H1 (cell line): ENCODE results near the gene SIGLECL1. TPM values are rescaled to one million over a fixed set of nuclear protein-coding genes. Genes with fewer than 3 reads are reported as not detected.

Experiments used
- CTCF ChIA-PET: fragments of 300-600 bp; sonication (Branson Sonifier 250); formaldehyde crosslinking; loops from one replicate; lab custom pipeline; 2021; ENCODE audit not compliant: partially characterized antibody; lab: Charles Lee
- POLR2A ChIA-PET: fragments of 300-600 bp; sonication (Branson Sonifier 250); formaldehyde crosslinking; loops from one replicate; lab custom pipeline; 2021; ENCODE audit warnings: inconsistent platforms; ENCODE audit not compliant: partially characterized antibody; lab: Charles Lee
- DNase-seq, 2 experiments: peaks; one replicate each; pipeline versions ENCODE4 v3.0.0 to v3.0.0-alpha.2; 2010 to 2022; ENCODE audit warnings: low spot score in 2 of 2, low read depth in 1 of 2, mixed read lengths in 1 of 2
- FAIRE-seq: peaks from 2 replicates; lab custom pipeline; 2011; peaks lifted over from hg19 to GRCh38; lab: Jason Lieb, UNC
- H2AFZ ChIP-seq: 2 replicates; pipeline ENCODE4 v1.8.1; 2012; ENCODE audit warnings: low read length, inconsistent platforms
- H2AK5ac ChIP-seq: 2 replicates; pipeline ENCODE4 v1.6.1; 2013; ENCODE audit warnings: low read depth, low read length
- H2BK120ac ChIP-seq: replicated peaks from 2 replicates; pipeline ENCODE3; 2013; ENCODE audit warnings: low read depth, low read length, inconsistent platforms
- H2BK12ac ChIP-seq: 2 replicates; pipeline ENCODE4 v1.6.1; 2013; ENCODE audit warnings: low read depth, low read length
- H2BK15ac ChIP-seq: 2 replicates; pipeline ENCODE4 v1.6.1; 2013; ENCODE audit warnings: low read length
- H2BK20ac ChIP-seq: 2 replicates; pipeline ENCODE4 v1.6.1; 2013; ENCODE audit warnings: low read length
- H2BK5ac ChIP-seq: 2 replicates; pipeline ENCODE4 v1.6.1; 2013; ENCODE audit warnings: low read depth, low read length
- H3K14ac ChIP-seq: 2 replicates; pipeline ENCODE4 v1.6.1; 2013; ENCODE audit warnings: inconsistent platforms; ENCODE audit not compliant: insufficient read length
- H3K18ac ChIP-seq: 2 replicates; pipeline ENCODE4 v1.6.1; 2013; ENCODE audit warnings: low read length; ENCODE audit errors: extremely low read depth
- H3K23ac ChIP-seq: 2 replicates; pipeline ENCODE4 v1.6.1; 2013; ENCODE audit warnings: inconsistent platforms; ENCODE audit not compliant: insufficient read length
- H3K23me2 ChIP-seq: 2 replicates; pipeline ENCODE4 v1.6.1; 2013; ENCODE audit warnings: low read depth, low read length
- H3K27ac ChIP-seq: 2 replicates; pipeline ENCODE4 v1.6.1; 2011; ENCODE audit warnings: low read depth, low read length, inconsistent platforms
- H3K27me3 ChIP-seq, 4 experiments: replicated peaks in 1 of 4; 1 replicate in 1 of 4; 2 replicates in 3 of 4; pipeline versions ENCODE4 v1.6.1 to v1.8.1; 2011 to 2013; ENCODE audit warnings: low read length in 3 of 4, mild to moderate bottlenecking in 3 of 4, inconsistent platforms in 2 of 4, mixed read lengths in 2 of 4, moderate library complexity in 1 of 4; ENCODE audit not compliant: control insufficient read depth in 3 of 4, insufficient read depth in 3 of 4; ENCODE audit errors: extremely low read depth in 1 of 4
- H3K36me3 ChIP-seq, 4 experiments: 2 replicates each; pipeline versions ENCODE4 v1.6.1 to v1.8.1; 2011 to 2013; ENCODE audit warnings: mild to moderate bottlenecking in 4 of 4, low read length in 3 of 4, moderate library complexity in 2 of 4, control low read depth in 1 of 4, inconsistent platforms in 1 of 4; ENCODE audit not compliant: insufficient read depth in 4 of 4, control insufficient read depth in 2 of 4
- H3K4ac ChIP-seq: replicated peaks from 2 replicates; pipeline ENCODE3; 2013; ENCODE audit warnings: low read length, low read depth, mixed read lengths, inconsistent platforms; ENCODE audit not compliant: insufficient read length
- H3K4me1 ChIP-seq, 4 experiments: replicated peaks in 1 of 4; 1 replicate in 1 of 4; 2 replicates in 3 of 4; pipeline versions ENCODE4 v1.6.1 to v1.8.1; 2011 to 2013; ENCODE audit warnings: low read length in 3 of 4, inconsistent platforms in 2 of 4, mixed read lengths in 1 of 4; ENCODE audit not compliant: insufficient read depth in 4 of 4, control insufficient read depth in 3 of 4
- H3K4me2 ChIP-seq, 2 experiments: 2 replicates each; pipeline versions ENCODE4 v1.6.1 to v1.8.1; 2011 to 2013; ENCODE audit warnings: low read depth in 2 of 2, low read length in 2 of 2, control low read depth in 1 of 2, inconsistent platforms in 1 of 2, mild to moderate bottlenecking in 1 of 2; ENCODE audit not compliant: insufficient read depth in 1 of 2
- H3K4me3 ChIP-seq, 4 experiments: fragments of 200-600, 300-600 bp in 1 of 4; sonication (generic), shearing (Covaris generic), sonication (Bioruptor Twin) in 1 of 4; 2 replicates each; pipeline versions ENCODE4 v1.5.1 to v1.8.1; 2011 to 2016; ENCODE audit warnings: low read length in 4 of 4, low read depth in 3 of 4, control low read depth in 2 of 4, inconsistent platforms in 2 of 4, mild to moderate bottlenecking in 2 of 4, mixed read lengths in 1 of 4, moderate library complexity in 1 of 4; ENCODE audit not compliant: insufficient read depth in 2 of 4; ENCODE audit errors: extremely low read depth in 1 of 4
- H3K56ac ChIP-seq: replicated peaks from 2 replicates; pipeline ENCODE3; 2013; ENCODE audit warnings: low read depth, mild to moderate bottlenecking, mixed read lengths, low read length, inconsistent platforms; ENCODE audit not compliant: insufficient read length
- H3K79me1 ChIP-seq: 2 replicates; pipeline ENCODE4 v1.6.1; 2013; ENCODE audit warnings: low read depth, low read length, control low read depth
- H3K79me2 ChIP-seq, 2 experiments: 2 replicates each; pipeline versions ENCODE4 v1.6.1 to v1.8.1; 2012 to 2013; ENCODE audit warnings: low read length in 2 of 2, mild to moderate bottlenecking in 2 of 2, inconsistent platforms in 1 of 2; ENCODE audit not compliant: insufficient read depth in 2 of 2, control insufficient read depth in 1 of 2
- H3K9ac ChIP-seq, 4 experiments: replicated peaks in 1 of 4; 1 replicate in 1 of 4; 2 replicates in 3 of 4; pipeline versions ENCODE4 v1.6.1 to v1.8.1; 2011 to 2013; ENCODE audit warnings: low read depth in 3 of 4, low read length in 3 of 4, control low read depth in 2 of 4, mild to moderate bottlenecking in 2 of 4, moderate library complexity in 2 of 4, inconsistent platforms in 1 of 4; ENCODE audit errors: extremely low read depth in 1 of 4
- H3K9me3 ChIP-seq, 2 experiments: 2 replicates each; pipeline versions ENCODE4 v1.6.1 to v1.8.1; 2012 to 2013; ENCODE audit warnings: mild to moderate bottlenecking in 2 of 2, moderate library complexity in 2 of 2, control low read depth in 1 of 2, inconsistent platforms in 1 of 2, low read depth in 1 of 2, low read length in 1 of 2, mixed read lengths in 1 of 2; ENCODE audit not compliant: insufficient read depth in 2 of 2
- H4K20me1 ChIP-seq, 2 experiments: replicated peaks in 1 of 2; 2 replicates each; pipeline versions ENCODE3 to v1.8.1; 2011 to 2013; ENCODE audit warnings: inconsistent platforms in 2 of 2, low read length in 2 of 2, mild to moderate bottlenecking in 1 of 2; ENCODE audit not compliant: insufficient read depth in 2 of 2, control insufficient read depth in 1 of 2
- H4K5ac ChIP-seq: 2 replicates; pipeline ENCODE4 v1.6.1; 2013; ENCODE audit warnings: low read length, low read depth, mixed read lengths, inconsistent platforms; ENCODE audit not compliant: insufficient read length
- H4K8ac ChIP-seq: 2 replicates; pipeline ENCODE4 v1.8.0; 2013; ENCODE audit warnings: mild to moderate bottlenecking, moderate library complexity, low read length, inconsistent platforms; ENCODE audit not compliant: insufficient read depth; ENCODE audit errors: extremely low read depth
- H4K91ac ChIP-seq: replicated peaks from 2 replicates; pipeline ENCODE3; 2013; ENCODE audit warnings: low read length, mixed read lengths, inconsistent platforms; ENCODE audit not compliant: insufficient read length
- RAD21 ChIP-seq, 2 experiments: IDR thresholded peaks in 1 of 2; conservative IDR thresholded peaks in 1 of 2; 2 replicates each; pipeline ENCODE4 v1.6.1; 2011; ENCODE audit warnings: low read depth in 2 of 2, low read length in 2 of 2, improper control_type of control experiment in 1 of 2, inconsistent platforms in 1 of 2, mild to moderate bottlenecking in 1 of 2, moderate library complexity in 1 of 2
- RFX5 ChIP-seq: IDR thresholded peaks from 2 replicates; pipeline ENCODE4 v1.6.1; 2011; ENCODE audit warnings: low read depth, low read length, improper control_type of control experiment, borderline replicate concordance
- SIX5 ChIP-seq: IDR thresholded peaks from 2 replicates; pipeline ENCODE4 v1.6.1; 2011; ENCODE audit warnings: mild to moderate bottlenecking, low read depth, low read length
- SP2 ChIP-seq: IDR thresholded peaks from 2 replicates; pipeline ENCODE4 v1.6.1; 2012; ENCODE audit warnings: mild to moderate bottlenecking, low read length, inconsistent platforms
- WGBS, 2 experiments: shearing (Covaris generic) in 1 of 2; methylation state at CpG; one replicate each; pipeline versions ENCODE4 v1.1.6 to v1.1.7; 2013 to 2015; ENCODE audit warnings: low lambda C conversion rate in 2 of 2, mixed read lengths in 2 of 2, inconsistent platforms in 1 of 2, low coverage in 1 of 2, missing lambda C conversion rate in 1 of 2; ENCODE audit not compliant: insufficient replicate concordance in 2 of 2, insufficient coverage in 1 of 2, insufficient read length in 1 of 2; ENCODE audit errors: extremely low coverage in 1 of 2, missing lambda C conversion rate in 1 of 2; 5-methylcytosine and 5-hydroxymethylcytosine counted together
- polyA plus RNA-seq, 7 experiments: library from polyadenylated mRNA; depleted of rRNA in 3 of 7; stranded (reverse) in 5 of 7; unstranded in 2 of 7; fragments of >200 nt in 5 of 7; fragments of 200-250 nt in 2 of 7; gene quantifications; 1 replicate in 5 of 7; 2 replicates in 1 of 7; 4 replicates in 1 of 7; pipeline versions ENCODE4 v1.2.1 to v1.2.3, GENCODE V29; 2011 to 2013; ENCODE audit warnings: missing spikeins in 2 of 7, mixed read lengths in 2 of 7
- total RNA-seq: library from RNA; stranded (reverse); fragmentation: NEBNext Ultra II Directional; extraction: Animal tissue kit (Norgen Biotek cat#: 25700); gene quantifications from 2 replicates; pipeline ENCODE4 v1.2.1, GENCODE V29; 2021
- TF ChIP-seq, protein P1 (sequence below), 3 experiments: IDR thresholded peaks; 1 replicate in 2 of 3; 2 replicates in 1 of 3; pipeline versions ENCODE4 v1.5.1 to v1.6.1; 2011; ENCODE audit warnings: low read length in 3 of 3, mild to moderate bottlenecking in 3 of 3, inconsistent platforms in 2 of 3, low read depth in 1 of 3, moderate library complexity in 1 of 3; ENCODE audit not compliant: insufficient read depth in 1 of 3; ENCODE audit errors: control extremely low read depth in 1 of 3

Gene SIGLECL1
- total and polyA plus RNA-seq, 2 of the 8 experiments (the other 6 are each of a cell fraction or from before 2014, with no cell fraction given), result not detected

GRCh38 chr19:51296336-51297093 is 45.6 kb downstream of the SIGLECL1 start:
- H4K8ac ChIP-seq, result no peak overlapping the region
- H3K4me1 ChIP-seq, result peaks cover 10 to 39% (median 29%) of the 10 kb centered on the region in 4 experiments
- H2BK20ac ChIP-seq, result 0 out of 2 replicates have a peak overlapping the region, but pooled peaks have one; percentile 23
- no peaks in the 10 kb centered on the region for H3K79me1 ChIP-seq
- no peaks in the 10 kb centered on the region for H3K23me2 ChIP-seq
- no peak overlapping the region for H3K4ac ChIP-seq
- no peak overlapping the region for H3K4me3 ChIP-seq
- no peak overlapping the region for H3K27ac ChIP-seq
- no peak overlapping the region for H3K23ac ChIP-seq
- 76% methylated on average over 9 of the region's 9 CpGs; no CpG with 5 or more reads in 1 of the 2 experiments for WGBS, 2 experiments
- peak overlapping the region; percentile 84; the same call in 1 of the 2 replicates for H2BK15ac ChIP-seq
- no peak overlapping the region for H3K18ac ChIP-seq
- FAIRE-seq (peak; percentile 81), DNase-seq (peak in 1 of 2 experiments; percentile 57)
- no peaks in the 10 kb centered on the region for H3K9me3 ChIP-seq
- H2AK5ac ChIP-seq, result 0 out of 2 replicates have a peak overlapping the region, but pooled peaks have one; percentile 18
- H3K56ac ChIP-seq, result no peak overlapping the region
- no peaks in the 10 kb centered on the region for H3K79me2 ChIP-seq
- CTCF ChIA-PET, result interaction anchor here (0.6 to 2.3 kb wide), 23 partner anchors 12 to 1032 kb away, joined by 3 to 11 read pairs (median 4); partner anchors contain the start of gene VSIG10L
- peaks cover 0 to 2% (median 0%) of the 10 kb centered on the region in 4 experiments; a peak in 1 of 7 replicates for H3K27me3 ChIP-seq
- H3K36me3 ChIP-seq, result no peaks in the 10 kb centered on the region
- H2BK120ac ChIP-seq, result no peak overlapping the region
- no peak overlapping the region for H3K9ac ChIP-seq
- no peaks in the 10 kb centered on the region for H4K20me1 ChIP-seq
- POLR2A ChIA-PET, result interaction anchor here (0.7 to 1.5 kb wide), 7 partner anchors 12 to 961 kb away, joined by 3 to 4 read pairs (median 4); no protein-coding TSS in a partner anchor
- no peak for TF ChIP-seq SP2
- TF ChIP-seq, protein P1, sequence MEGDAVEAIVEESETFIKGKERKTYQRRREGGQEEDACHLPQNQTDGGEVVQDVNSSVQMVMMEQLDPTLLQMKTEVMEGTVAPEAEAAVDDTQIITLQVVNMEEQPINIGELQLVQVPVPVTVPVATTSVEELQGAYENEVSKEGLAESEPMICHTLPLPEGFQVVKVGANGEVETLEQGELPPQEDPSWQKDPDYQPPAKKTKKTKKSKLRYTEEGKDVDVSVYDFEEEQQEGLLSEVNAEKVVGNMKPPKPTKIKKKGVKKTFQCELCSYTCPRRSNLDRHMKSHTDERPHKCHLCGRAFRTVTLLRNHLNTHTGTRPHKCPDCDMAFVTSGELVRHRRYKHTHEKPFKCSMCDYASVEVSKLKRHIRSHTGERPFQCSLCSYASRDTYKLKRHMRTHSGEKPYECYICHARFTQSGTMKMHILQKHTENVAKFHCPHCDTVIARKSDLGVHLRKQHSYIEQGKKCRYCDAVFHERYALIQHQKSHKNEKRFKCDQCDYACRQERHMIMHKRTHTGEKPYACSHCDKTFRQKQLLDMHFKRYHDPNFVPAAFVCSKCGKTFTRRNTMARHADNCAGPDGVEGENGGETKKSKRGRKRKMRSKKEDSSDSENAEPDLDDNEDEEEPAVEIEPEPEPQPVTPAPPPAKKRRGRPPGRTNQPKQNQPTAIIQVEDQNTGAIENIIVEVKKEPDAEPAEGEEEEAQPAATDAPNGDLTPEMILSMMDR (IDR thresholded peaks at IDR 0.05; ENCODE audit: control extremely low read depth in 1 of 3, insufficient read depth in 1 of 3, low read depth in 1 of 3, low read length in 3 of 3), result peak; percentile 18 to 68 (median 60)
- TF ChIP-seq SIX5, result no peak
- peak; percentile 82 to 89 for TF ChIP-seq RAD21 (IDR thresholded peaks at IDR 0.05 in 1 of 2, conservative IDR thresholded peaks at IDR 0.05 in 1 of 2; ENCODE audit: low read depth in 2 of 2, low read length in 2 of 2)
- TF ChIP-seq RFX5, result no peak
- H3K4me2 ChIP-seq, result no peak overlapping the region
- no peak overlapping the region for H2AFZ ChIP-seq
- H3K14ac ChIP-seq, result no peak overlapping the region
- H4K91ac ChIP-seq, result no peak overlapping the region
- peak overlapping the region; percentile 95; the same call in 1 of the 2 replicates for H2BK5ac ChIP-seq
- H2BK12ac ChIP-seq, result peak overlapping the region; percentile 95; the same call in 1 of the 2 replicates
- H4K5ac ChIP-seq, result no peak overlapping the region
